Bronchial epithelial cell (primary cell): ENCODE measurements around the gene CWF19L2. TPM values are rescaled to one million over a fixed set of nuclear protein-coding genes. Genes with fewer than 3 reads are reported as not detected.
"Not testable (repeated sequence)": the region's sequence is repeated elsewhere in the genome, so short reads cannot be mapped to it uniquely, and the experiment has no call there.

Experiments used
- DNase-seq: peaks from one replicate; pipeline ENCODE4 v3.0.0-alpha.2; 2010; ENCODE audit warnings: low read depth
- FAIRE-seq: peaks from 2 replicates; lab custom pipeline; 2011; peaks lifted over from hg19 to GRCh38; lab: Jason Lieb, UNC
- H3K27me3 ChIP-seq: 2 replicates; pipeline ENCODE4 v1.5.1; 2011; ENCODE audit warnings: low read length; ENCODE audit not compliant: control insufficient read depth, insufficient read depth
- H3K36me3 ChIP-seq: 2 replicates; pipeline ENCODE4 v1.5.1; 2011; ENCODE audit warnings: low read length; ENCODE audit not compliant: control insufficient read depth, insufficient read depth
- H3K4me3 ChIP-seq: 2 replicates; pipeline ENCODE4 v1.5.1; 2011; ENCODE audit warnings: mild to moderate bottlenecking, low read depth, low read length, control low read depth
- total RNA-seq: library from RNA; depleted of rRNA; stranded (reverse); fragments of >200 nt; gene quantifications from 2 replicates; pipeline ENCODE4 v1.2.1, GENCODE V29; 2014
- TF ChIP-seq, protein P1 (sequence below): IDR thresholded peaks from 2 replicates; pipeline ENCODE4 v1.5.1; 2011; ENCODE audit warnings: mild to moderate bottlenecking, moderate library complexity, low read length, control low read depth, inconsistent platforms; ENCODE audit not compliant: insufficient read depth, severe bottlenecking

The CWF19L2 gene
- total RNA-seq = 13.2 and 13.7 TPM in 2 replicates

DNA sequence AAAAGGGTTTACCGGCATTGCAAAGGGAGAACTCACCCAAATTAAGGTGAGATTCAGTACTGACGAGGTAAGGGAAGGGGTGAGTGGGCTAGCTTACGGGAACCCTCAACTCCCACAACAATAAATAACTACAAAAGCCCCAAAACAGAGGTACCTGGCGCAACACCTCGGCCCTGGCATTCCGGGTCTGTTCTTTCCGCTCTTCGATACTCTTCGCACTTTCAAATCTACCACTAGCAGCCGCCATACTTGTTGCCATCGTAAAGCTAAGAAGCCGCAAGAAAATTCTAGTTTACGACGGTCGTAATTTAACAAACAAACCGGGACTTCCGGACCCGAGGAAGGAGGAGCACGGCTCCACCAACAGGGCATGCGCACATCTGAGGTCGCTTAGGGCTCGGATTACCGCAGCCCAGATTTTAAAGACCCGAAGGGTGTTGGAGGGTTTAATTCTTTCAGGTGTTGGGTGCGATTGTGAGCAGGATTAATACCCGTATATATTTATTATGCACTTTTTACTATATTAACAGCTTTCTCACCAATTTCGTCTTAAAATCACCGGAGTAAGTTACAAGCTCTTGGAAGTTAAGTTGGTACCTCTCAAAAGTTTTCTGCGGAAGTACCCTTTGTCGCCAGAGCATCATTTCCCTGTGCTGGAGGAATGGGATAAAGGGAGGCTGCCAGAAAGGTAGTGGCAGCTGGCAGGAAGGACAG lies at the start of gene CWF19L2:
CWF19L2 (minus strand) TSS at position 268 of the 714 bp plus-strand sequence; CDS start at position 259, 9 bp downstream.
- FAIRE-seq (peak; percentile 92), DNase-seq (peak; percentile 97)
- Histone ChIP-seq H3K27me3 (no peaks in the 10 kb centered on the region), H3K4me3 (peak within 1 kb of the TSS; percentile 71), H3K36me3 (peaks cover 3% of the 10 kb centered on the region)
- TF ChIP-seq, protein P1, sequence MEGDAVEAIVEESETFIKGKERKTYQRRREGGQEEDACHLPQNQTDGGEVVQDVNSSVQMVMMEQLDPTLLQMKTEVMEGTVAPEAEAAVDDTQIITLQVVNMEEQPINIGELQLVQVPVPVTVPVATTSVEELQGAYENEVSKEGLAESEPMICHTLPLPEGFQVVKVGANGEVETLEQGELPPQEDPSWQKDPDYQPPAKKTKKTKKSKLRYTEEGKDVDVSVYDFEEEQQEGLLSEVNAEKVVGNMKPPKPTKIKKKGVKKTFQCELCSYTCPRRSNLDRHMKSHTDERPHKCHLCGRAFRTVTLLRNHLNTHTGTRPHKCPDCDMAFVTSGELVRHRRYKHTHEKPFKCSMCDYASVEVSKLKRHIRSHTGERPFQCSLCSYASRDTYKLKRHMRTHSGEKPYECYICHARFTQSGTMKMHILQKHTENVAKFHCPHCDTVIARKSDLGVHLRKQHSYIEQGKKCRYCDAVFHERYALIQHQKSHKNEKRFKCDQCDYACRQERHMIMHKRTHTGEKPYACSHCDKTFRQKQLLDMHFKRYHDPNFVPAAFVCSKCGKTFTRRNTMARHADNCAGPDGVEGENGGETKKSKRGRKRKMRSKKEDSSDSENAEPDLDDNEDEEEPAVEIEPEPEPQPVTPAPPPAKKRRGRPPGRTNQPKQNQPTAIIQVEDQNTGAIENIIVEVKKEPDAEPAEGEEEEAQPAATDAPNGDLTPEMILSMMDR = peak; percentile 8

DNA sequence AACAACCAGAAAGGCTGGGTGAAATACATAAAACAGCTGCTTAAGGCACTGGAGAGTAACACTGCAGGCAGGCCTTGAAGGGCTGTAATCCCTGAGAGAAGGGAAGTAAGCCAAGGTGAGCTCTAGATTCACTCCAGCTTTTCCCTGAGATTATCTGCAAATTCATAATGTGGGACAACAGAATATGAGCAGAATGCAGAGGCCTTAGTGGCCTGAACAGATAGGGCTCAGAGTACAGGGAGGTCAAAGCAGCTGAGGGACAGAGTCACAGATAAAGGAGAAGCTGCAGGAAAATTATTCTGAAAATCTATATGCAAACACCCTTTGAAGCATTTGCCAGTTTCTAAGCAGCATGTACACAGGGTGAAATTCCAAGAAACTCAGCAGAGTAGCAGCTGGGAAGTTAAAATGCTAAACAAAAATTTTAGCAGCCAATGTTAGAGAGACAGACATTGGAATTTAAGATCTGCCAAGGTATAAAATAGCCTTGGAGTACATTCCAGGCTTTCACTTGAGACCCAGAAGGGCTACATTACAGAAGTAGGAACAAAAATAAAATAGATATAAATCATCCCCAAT lies 48.1 kb upstream of the CWF19L2 start:
- TF ChIP-seq, protein P1 = no peak
- H3K4me3 ChIP-seq = no peak overlapping the region
- no peaks in the 10 kb centered on the region for H3K27me3 ChIP-seq
- no peak for FAIRE-seq
- H3K36me3 ChIP-seq = peaks cover 3% of the 10 kb centered on the region
- DNase-seq = no peak

DNA sequence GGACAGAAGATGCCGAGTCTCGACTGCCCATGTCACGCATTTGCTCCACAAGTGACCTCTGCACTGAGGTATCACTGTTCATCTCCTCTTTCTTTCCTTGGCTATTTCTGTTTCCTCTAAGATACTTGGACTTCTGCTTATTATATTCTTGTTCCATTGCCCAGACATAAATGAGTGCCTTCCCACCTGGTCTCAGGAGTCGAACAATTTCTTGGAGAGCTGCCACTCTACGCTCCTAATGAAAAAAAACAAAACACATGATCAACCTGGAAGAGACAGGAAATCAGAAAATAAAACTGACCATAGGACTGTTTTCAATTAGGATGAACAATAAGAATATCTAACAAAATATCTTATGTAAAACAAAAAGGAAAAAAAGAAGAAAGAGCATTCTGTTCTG lies 47.4 kb upstream of the CWF19L2 start:
- no peak for FAIRE-seq
- no peaks in the 10 kb centered on the region for H3K27me3 ChIP-seq
- DNase-seq = no peak
- TF ChIP-seq, protein P1 = no peak
- H3K4me3 ChIP-seq = no peak overlapping the region
- H3K36me3 ChIP-seq = peaks cover 3% of the 10 kb centered on the region

DNA sequence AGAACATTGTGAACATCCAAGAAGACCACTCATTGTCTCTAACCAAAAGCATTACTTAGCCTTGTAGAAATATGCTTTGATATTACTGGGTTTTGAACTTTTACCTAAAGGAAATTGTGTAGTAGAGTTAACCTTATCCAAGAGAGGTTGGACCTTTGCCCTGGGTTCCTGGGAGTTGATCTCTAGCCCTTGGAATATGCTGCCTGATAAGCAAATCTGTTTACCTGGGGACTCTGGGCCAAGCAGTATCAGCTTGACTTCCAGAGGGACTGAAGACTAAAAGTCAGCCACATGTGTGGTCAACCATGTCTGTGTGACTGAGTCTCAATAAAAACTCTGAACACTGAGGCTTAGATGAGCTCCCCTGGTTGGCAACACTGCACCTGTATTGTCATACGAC lies 44.1 kb upstream of the CWF19L2 start:
- TF ChIP-seq, protein P1 = no peak
- DNase-seq (no peak), FAIRE-seq (no peak)
- Histone ChIP-seq H3K27me3 (no peaks in the 10 kb centered on the region), H3K36me3 (peaks cover 3% of the 10 kb centered on the region), H3K4me3 (no peak overlapping the region)

DNA sequence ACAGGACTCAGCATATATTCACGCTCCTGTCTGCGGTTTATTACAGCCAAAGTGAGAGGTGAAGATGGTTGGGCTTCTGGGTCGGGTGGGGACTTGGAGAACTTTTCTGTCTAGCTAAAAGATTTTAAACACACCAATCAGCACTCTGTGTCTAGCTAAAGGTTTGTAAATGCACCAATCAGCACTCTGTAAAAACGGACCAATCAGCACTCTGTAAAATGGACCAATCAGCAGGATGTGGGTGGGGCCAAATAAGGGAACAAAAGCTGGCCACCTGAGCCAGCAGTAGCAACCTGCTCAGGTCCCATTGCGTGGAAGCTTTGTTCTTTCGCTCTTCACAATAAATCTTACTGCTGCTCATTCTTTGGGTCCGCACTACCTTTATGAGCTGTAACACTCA lies 39.7 kb upstream of the CWF19L2 start:
- not testable (repeated sequence) for DNase-seq, FAIRE-seq, H3K27me3 ChIP-seq, H3K4me3 ChIP-seq, H3K36me3 ChIP-seq

DNA sequence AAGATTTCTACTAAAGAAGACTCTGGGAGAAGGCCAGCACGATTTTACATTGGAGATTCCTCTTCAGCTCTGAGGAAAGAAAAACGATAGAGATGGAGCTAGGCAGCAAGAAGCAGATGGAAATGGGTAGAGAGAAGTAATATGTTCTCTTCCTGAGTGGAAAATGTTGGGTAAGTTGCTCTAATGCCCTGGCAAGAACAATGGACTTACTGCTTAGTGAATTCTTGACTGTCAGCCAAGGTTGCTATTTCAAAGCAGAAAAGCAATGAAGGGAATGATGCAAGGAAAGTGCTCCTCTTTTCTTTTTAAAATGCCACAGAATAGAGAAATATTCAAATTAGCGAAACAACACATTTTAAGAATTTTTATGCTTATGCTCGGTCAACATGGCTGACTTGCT lies 38.4 kb upstream of the CWF19L2 start:
- H3K4me3 ChIP-seq = no peak overlapping the region
- TF ChIP-seq, protein P1 = no peak
- H3K27me3 ChIP-seq = no peaks in the 10 kb centered on the region
- FAIRE-seq = no peak
- DNase-seq = peak; percentile 22
- H3K36me3 ChIP-seq = no peaks in the 10 kb centered on the region
